GM12864 (cell line): Measurements from ENCODE around the gene TRIM24.

Experiments
- DNase-seq: peaks from one replicate; pipeline ENCODE4 v3.0.0-alpha.2; 2011; ENCODE audit warnings: low read depth
- H3K4me3 ChIP-seq: 2 replicates; pipeline ENCODE4 v1.5.1; 2011; ENCODE audit warnings: mild to moderate bottlenecking, low read depth, low read length, control low read depth
- TF ChIP-seq, protein P1 (sequence below): IDR thresholded peaks from 2 replicates; pipeline ENCODE4 v1.5.1; 2011; ENCODE audit warnings: low read depth, mild to moderate bottlenecking, moderate library complexity, low read length, control low read depth, inconsistent platforms; ENCODE audit errors: missing control alignments

Gene TRIM24

DNA sequence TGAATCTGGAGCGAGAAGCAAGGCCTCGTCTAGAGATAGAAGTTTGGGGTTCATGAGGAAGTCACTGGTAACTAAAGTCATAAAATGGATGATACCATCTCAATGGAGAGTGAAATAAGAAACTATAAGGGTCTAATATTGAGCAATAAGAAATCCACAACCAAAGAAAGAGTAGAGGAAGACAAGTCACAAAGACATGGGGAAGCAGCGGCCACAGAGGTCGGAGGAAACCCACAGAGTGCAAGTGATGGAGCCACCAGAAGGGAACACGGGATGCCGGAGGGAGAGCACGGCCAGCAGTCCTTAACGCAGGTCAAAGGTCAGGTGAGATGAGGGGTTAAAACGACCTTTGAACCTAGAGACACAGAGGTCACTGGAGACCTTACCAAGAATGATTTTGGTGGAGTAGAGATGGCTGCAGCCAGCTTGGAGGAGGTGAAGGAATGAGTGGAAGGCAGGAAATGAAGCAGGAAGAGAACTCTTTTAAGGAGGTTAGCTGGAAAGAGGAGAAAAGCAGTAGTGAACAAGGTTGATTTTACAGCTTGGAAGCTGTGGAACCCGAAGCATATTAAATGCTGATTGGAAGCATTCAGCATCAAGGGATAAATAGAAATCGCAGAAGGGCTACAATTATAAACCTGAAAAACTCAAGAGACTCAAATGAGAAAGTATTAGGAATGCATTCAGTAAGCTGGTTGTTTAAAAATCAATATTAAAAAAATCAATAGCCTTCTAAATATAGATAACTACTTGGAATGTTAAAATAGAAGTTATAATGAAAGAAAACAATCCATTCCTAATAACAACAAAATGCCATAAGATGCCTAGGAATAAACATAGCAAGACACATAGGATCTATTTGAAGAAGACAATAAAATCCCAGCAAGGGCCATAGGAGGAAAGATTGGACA is 147.4 kb downstream of the TRIM24 start:
- no peak for DNase-seq
- H3K4me3 ChIP-seq = no peak overlapping the region
- TF ChIP-seq, protein P1, sequence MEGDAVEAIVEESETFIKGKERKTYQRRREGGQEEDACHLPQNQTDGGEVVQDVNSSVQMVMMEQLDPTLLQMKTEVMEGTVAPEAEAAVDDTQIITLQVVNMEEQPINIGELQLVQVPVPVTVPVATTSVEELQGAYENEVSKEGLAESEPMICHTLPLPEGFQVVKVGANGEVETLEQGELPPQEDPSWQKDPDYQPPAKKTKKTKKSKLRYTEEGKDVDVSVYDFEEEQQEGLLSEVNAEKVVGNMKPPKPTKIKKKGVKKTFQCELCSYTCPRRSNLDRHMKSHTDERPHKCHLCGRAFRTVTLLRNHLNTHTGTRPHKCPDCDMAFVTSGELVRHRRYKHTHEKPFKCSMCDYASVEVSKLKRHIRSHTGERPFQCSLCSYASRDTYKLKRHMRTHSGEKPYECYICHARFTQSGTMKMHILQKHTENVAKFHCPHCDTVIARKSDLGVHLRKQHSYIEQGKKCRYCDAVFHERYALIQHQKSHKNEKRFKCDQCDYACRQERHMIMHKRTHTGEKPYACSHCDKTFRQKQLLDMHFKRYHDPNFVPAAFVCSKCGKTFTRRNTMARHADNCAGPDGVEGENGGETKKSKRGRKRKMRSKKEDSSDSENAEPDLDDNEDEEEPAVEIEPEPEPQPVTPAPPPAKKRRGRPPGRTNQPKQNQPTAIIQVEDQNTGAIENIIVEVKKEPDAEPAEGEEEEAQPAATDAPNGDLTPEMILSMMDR = no peak

DNA sequence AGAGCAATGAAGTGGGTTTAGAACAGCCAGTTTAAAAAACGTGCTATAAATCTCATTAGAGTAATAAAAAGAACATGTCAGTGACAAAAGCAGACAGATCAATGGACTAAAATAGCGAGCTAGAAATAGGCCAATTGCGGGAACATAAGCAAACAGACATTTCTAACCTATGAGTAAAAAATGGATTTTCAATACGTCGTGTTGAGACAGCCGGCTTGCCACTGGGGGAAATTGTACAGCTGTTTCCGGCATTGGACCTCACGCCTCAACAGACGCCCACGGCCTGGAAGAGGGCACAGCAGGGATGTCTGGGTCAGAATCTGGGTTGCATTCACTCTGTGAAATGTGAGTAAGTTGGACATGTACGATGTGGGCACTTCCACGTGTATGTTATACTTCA is 148.2 kb downstream of the TRIM24 start:
- no peak overlapping the region for H3K4me3 ChIP-seq
- TF ChIP-seq, protein P1 = no peak
- DNase-seq = peak; percentile 13

DNA sequence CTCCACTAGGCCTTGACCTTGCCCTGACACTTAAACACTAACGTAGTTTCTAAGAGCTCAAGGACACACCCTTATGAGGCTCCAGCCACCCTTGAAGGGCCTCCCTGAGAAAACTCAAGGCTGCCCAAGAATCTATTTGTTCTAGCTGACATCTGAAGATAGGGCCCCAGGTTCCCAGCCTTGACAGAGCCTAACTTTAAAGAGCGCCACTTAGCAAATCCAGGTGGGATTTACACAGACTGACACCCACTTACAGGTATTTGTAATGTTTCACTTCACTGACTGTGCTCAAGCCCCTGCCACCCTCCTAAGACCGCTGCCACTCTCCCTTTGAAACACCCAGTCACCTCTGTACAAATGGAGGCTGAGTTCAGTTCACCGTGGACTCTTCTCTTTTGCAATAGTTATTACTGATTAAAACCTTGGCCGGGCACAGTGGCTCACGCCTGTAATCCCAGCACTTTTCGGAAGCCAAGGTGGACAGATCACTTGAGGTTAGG is 150.7 kb downstream of the TRIM24 start:
- TF ChIP-seq, protein P1 = no peak
- H3K4me3 ChIP-seq = no peak overlapping the region
- no peak for DNase-seq

- no peak for DNase-seq
- TF ChIP-seq, protein P1 = no peak
These were observed 153.6 kb downstream of the TRIM24 start for GRCh38 chr7:138613630-138614029.

DNA sequence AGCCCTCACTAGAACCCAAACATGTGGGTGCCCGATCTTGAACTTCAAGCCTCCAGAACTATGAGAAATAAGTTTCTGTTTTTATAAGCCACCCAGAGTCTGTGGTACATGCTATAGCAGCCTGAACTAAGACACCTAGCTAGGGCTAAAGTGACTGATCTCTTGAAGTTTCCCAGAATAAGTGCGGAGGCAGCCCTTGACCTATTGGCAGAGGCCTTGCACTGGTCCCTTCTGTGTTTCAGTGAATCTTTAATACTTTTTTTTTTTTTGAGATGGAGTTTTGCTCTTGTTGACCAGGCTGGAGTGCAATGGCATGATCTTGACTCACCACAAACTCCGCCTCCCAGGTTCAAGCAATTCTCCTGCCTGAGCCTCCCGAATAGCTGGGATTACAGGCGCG is 156.0 kb downstream of the TRIM24 start:
- no peak overlapping the region for H3K4me3 ChIP-seq
- TF ChIP-seq, protein P1 = no peak
- DNase-seq = no peak

More at GRCh38 chr7:138613630-138614029, 153.6 kb downstream of the TRIM24 start:
- no peak overlapping the region for H3K4me3 ChIP-seq

DNA sequence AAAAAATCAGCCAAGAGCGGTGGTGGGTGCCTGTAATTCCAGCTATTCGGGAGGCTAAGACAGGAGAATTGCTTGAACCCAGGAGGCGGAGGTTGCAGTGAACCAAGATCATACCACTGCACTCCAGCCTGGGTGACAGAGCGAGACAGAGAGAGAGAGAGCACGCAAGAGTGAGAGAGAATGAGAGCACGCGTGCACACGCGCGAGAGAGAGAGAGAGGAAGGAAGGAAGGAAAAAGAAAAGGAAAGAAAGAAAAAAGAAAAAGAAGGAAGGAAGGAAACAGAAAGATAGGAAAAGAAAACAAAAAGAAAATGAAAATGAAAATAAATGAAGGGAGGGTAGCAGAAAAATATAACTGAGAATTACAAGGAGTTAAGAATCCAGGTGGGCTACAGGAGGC is 158.4 kb downstream of the TRIM24 start:
- TF ChIP-seq, protein P1 = no peak
- DNase-seq = no peak
- no peak overlapping the region for H3K4me3 ChIP-seq
